ENCODE measurements around the gene RFTN1.

The RFTN1 gene

GRCh38 chr3:16419640-16420241 lies 93.8 kb downstream of the RFTN1 start:
- H3K4me3 ChIP-seq (ENCODE audit: low read depth, low read length) = no peak overlapping the region
- no peak for TF ChIP-seq CTCF (IDR thresholded peaks at IDR 0.05; ENCODE audit: borderline replicate concordance, insufficient read depth, low read depth, low read length)

- no peak for TF ChIP-seq CTCF (IDR thresholded peaks at IDR 0.05; ENCODE audit: borderline replicate concordance, insufficient read depth, low read depth, low read length)
- H3K4me3 ChIP-seq (ENCODE audit: low read depth, low read length) = no peak overlapping the region
Measured at GRCh38 chr3:16417945-16418739, 95.4 kb downstream of the RFTN1 start.

DNA sequence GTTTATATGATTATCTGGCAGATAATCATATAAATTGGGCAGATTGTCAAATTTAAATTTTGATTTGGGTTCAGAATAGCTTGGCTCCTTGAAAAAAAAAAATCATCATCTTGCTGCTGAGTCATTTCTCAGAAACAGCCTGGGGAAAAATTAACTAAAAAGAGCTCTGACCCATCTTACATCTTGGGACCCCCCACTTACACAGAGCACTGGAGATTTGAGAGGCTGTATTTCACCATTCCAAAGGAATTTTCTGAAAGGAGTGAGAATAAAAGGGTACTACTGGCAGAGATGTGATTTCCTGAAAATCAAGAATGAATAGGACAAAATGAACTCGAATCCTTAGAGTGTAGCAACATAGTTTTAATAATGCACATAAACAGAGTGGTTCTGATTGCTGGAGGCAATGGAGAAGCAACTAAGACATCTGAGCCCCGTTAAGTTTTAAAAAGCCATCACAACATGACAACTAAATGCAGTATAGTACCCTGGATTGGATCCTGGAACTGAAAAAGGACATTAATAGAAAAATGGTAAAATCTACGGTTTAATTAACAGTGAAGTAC lies 97.5 kb downstream of the RFTN1 start:
- no peak for TF ChIP-seq CTCF (IDR thresholded peaks at IDR 0.05; ENCODE audit: borderline replicate concordance, insufficient read depth, low read depth, low read length)
- no peak overlapping the region for H3K4me3 ChIP-seq (ENCODE audit: low read depth, low read length)

DNA sequence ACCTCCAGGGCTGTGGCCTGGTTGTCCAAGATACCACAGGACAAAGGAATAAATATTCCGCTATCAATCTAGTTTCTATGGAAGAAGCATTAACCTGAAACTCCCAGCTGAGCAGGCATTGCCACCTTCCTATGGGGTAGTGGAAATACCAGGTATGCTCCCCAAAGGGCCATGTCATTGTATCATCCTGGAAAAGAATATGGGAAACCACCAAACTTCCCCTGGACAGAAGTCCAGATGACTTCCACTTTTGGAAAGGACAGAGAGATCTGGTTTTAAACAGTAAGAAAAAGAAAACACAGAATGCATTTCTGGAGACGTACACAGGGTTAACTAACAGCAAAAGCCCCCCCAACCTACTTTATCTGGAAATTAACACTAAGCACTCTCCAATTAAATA lies 100.2 kb downstream of the RFTN1 start:
- H3K4me3 ChIP-seq (ENCODE audit: low read depth, low read length) = no peak overlapping the region
- no peak for TF ChIP-seq CTCF (IDR thresholded peaks at IDR 0.05; ENCODE audit: borderline replicate concordance, insufficient read depth, low read depth, low read length)

- H3K4me3 ChIP-seq (ENCODE audit: low read depth, low read length) = no peak overlapping the region
- no peak for TF ChIP-seq CTCF (IDR thresholded peaks at IDR 0.05; ENCODE audit: borderline replicate concordance, insufficient read depth, low read depth, low read length)
Measured at GRCh38 chr3:16412192-16412800, 101.2 kb downstream of the RFTN1 start.

- TF ChIP-seq CTCF (IDR thresholded peaks at IDR 0.05; ENCODE audit: borderline replicate concordance, insufficient read depth, low read depth, low read length) = no peak
- H3K4me3 ChIP-seq (ENCODE audit: low read depth, low read length) = no peak overlapping the region
Measured at GRCh38 chr3:16411441-16411840, 102.1 kb downstream of the RFTN1 start.
